Choroid plexus epithelial cell (primary cell): ENCODE data around the gene SPDYE1.

ENCODE experiments used
- DNase-seq: peaks from one replicate; pipeline ENCODE4 v3.0.0-alpha.2; 2010; ENCODE audit warnings: low read depth
- H3K4me3 ChIP-seq: 2 replicates; pipeline ENCODE4 v1.5.1; 2011; ENCODE audit warnings: low read depth, mild to moderate bottlenecking, control low read depth, low read length, moderate library complexity
- CTCF ChIP-seq: conservative IDR thresholded peaks from 2 replicates; pipeline ENCODE4 v1.5.1; 2011; ENCODE audit warnings: low read depth, mild to moderate bottlenecking, control low read depth, inconsistent platforms, low read length, moderate library complexity

SPDYE1 gene

GRCh38 chr7:44050121-44050914 lies 52.6 kb downstream of the SPDYE1 start:
- no peak overlapping the region for H3K4me3 ChIP-seq
- no peak for TF ChIP-seq CTCF
- no peak for DNase-seq

GRCh38 chr7:44050915-44051560 lies 53.3 kb downstream of the SPDYE1 start:
- H3K4me3 ChIP-seq = no peak overlapping the region
- no peak for TF ChIP-seq CTCF
- no peak for DNase-seq

GRCh38 chr7:44051611-44052220 lies 54.0 kb downstream of the SPDYE1 start:
- H3K4me3 ChIP-seq = no peak overlapping the region
- DNase-seq = no peak
- TF ChIP-seq CTCF = no peak

- no peak for DNase-seq
- no peak for TF ChIP-seq CTCF
- H3K4me3 ChIP-seq = no peak overlapping the region
These were observed 55.2 kb downstream of the SPDYE1 start for GRCh38 chr7:44052771-44053365.

GRCh38 chr7:44056681-44057080 lies 59.0 kb downstream of the SPDYE1 start:
- DNase-seq = no peak
- TF ChIP-seq CTCF = no peak
- no peak overlapping the region for H3K4me3 ChIP-seq

GRCh38 chr7:44057181-44057848 lies 59.6 kb downstream of the SPDYE1 start:
- no peak for DNase-seq
- no peak for TF ChIP-seq CTCF
- no peak overlapping the region for H3K4me3 ChIP-seq
